NCI-H146 treated with DMSO at 0.1 percent for 48 hours (cell line): ENCODE data around the gene ATP1A2.

Source experiments
- DNase-seq: peaks from one replicate; lab custom pipeline; 2025; ENCODE audit not compliant: unreplicated experiment; lab: John Stamatoyannopoulos, UW

Gene ATP1A2

DNA sequence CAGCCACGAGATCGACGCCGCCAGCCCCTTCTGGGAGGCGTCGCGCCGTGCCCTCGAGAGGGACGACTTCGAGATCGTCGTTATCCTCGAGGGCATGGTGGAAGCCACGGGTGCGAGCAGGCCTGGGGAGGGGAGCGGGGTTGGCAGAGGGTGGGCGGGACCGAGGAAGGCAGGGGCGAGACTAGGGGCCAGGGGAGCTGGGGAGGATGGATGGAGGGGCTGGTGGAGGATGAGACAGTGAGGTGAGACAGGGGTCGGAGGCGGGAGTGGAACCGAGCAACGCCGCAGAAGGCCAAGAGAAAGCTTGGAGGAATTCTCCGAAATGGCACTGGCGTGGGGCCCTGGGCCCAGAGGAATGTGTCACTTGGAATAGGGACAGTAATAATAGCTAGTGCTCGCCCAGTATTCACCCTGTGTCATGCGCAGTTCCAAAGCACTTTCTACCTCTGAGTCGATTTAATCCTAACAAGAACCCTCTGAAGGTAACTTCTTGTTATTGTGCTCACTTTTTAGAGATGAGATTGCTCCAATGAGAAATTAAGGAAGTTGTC, 30.7 kb upstream of the ATP1A2 start:
- no peak for DNase-seq

DNA sequence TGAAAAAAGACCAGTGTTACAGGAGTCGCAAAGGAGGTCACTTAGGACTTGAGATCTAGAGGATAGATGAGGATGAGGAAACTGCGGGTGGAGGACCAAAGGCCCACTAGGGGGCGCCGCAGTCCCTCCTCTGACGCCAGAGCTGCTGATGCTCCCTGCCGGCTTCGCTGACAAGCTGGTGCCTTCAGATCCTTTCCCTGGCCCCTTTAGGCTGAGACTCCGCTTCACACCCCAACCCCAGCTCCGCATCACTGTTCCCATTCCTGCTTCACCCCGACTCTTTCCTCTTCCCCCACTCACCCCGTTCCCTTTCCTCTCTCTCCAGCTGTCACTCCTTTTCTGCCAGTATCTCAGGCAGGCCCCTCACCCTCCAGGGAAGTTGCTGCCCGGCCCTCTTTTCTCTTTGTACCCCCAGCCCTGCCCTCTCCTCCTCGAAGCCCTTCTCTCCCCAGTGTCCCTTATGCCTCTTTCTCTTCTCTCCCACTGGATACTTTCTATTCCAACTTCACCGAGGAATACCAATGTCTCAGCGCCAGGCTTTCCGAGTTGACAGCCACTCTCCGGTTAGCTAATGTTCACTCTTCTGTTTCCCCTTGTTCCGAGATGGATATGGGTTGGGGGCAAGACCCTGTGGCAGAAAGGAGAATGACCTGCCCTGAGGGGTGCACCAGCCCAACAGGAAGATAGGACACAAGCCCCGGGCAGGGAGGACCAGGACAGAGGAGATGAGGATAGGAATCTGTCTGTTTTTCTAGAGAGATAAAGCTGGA, 29.7 kb upstream of the ATP1A2 start:
- peak; percentile 52 for DNase-seq

- no peak for DNase-seq
Measured at GRCh38 chr1:160086456-160086892, 29.1 kb upstream of the ATP1A2 start.

DNA sequence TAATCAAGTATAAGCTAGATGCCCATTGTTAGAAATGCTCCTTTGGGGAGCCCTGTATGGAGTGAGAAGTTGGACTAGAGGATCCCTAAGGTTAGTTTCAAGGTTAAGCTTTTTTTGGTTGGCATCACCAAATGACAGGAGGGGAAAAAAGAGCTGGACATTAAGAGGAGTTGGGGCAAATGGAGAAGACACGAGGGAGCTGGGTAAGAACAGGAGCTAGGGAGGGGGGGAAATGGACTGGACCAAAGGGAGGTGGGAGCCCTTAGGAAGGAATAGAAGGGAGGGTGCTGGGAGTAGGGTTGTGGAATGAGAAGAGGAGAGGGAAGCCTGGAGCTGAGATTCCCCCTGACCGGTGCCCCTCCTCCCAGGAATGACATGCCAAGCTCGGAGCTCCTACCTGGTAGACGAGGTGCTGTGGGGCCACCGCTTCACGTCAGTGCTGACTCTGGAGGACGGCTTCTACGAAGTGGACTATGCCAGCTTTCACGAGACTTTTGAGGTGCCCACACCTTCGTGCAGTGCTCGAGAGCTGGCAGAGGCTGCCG, 28.4 kb upstream of the ATP1A2 start:
- DNase-seq = no peak

GRCh38 chr1:160089883-160090282, 25.7 kb upstream of the ATP1A2 start:
- DNase-seq = no peak

GRCh38 chr1:160090760-160091159, 24.8 kb upstream of the ATP1A2 start:
- DNase-seq = no peak

DNA sequence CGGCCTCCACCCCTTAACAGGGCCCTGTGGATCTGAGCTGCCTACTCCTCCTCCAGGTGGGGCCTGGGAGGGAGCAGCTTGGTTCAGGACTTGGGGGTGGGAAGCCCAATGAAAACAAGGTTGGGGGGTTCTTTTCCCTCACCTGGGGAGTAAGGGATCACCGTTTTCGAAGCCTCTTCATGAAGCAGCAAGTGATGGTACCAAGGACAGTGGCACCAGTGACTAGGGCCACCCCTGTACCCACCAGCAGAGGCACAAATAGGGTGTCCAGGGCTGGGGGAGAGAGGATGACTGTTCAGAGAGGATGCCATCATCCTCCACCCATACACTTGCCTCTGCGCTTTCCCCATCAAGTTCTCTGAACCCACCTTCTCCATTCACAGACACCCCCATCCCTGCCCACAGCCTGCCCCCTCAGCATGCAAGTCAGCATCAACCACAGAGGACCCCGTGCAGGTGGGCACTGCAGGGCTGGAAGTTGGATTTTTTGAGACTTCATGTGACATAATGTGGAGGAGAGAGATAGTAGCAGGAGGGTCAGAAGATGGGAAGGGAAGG, 23.8 kb upstream of the ATP1A2 start:
- no peak for DNase-seq

- no peak for DNase-seq
Measured at GRCh38 chr1:160092366-160093068, 23.0 kb upstream of the ATP1A2 start.

GRCh38 chr1:160093069-160093395, 22.5 kb upstream of the ATP1A2 start:
- DNase-seq = no peak

DNA sequence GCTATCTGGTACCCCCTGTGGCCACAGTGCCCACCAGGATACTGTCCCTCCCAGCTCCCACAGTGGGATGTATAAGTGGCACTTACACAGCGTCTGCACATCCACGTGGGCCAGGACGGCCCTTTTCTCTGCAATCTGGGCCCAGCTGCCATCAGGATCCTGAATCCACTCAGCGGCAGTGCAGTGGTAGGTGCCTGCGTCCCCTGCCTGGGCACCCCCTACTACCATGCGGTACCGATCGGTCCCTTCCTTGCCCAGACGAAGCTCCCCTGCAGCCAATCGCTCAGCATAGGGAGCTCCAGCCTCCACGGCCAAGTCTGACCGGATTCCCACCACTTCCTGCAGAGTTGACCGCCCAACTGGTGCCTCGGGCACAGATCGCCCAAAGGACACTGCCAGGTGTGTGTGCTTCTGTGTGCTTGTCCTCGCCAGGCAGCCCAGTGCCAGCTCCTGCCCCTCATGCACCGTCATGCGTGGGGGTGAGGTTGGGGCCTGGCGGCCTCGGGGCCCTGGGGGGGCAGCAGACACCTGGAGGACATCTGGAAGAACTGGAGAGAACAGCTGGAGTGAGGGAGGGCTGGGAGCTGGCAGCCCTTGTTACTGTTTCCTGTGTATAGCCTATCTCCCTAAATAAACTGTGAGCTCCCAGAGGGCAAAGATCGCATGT, 21.8 kb upstream of the ATP1A2 start:
- no peak for DNase-seq

DNA sequence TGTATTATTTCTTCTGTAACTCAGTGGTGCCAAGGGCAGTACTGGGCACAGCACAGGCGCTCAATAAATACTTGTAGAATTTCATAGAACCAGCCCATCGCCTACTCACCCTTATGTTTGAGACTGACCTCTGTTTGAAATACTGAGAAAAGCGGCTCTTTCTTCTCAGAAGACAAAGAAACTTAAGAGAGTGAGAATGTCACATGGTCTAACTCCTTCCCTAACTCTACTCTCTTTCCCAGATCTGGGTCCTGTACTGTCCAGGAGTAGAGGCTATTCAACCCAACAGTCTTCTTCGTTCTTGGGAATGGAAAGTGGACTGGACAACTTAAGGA, 21.3 kb upstream of the ATP1A2 start:
- no peak for DNase-seq

- no peak for DNase-seq
Measured at GRCh38 chr1:160094806-160095205, 20.8 kb upstream of the ATP1A2 start.

DNA sequence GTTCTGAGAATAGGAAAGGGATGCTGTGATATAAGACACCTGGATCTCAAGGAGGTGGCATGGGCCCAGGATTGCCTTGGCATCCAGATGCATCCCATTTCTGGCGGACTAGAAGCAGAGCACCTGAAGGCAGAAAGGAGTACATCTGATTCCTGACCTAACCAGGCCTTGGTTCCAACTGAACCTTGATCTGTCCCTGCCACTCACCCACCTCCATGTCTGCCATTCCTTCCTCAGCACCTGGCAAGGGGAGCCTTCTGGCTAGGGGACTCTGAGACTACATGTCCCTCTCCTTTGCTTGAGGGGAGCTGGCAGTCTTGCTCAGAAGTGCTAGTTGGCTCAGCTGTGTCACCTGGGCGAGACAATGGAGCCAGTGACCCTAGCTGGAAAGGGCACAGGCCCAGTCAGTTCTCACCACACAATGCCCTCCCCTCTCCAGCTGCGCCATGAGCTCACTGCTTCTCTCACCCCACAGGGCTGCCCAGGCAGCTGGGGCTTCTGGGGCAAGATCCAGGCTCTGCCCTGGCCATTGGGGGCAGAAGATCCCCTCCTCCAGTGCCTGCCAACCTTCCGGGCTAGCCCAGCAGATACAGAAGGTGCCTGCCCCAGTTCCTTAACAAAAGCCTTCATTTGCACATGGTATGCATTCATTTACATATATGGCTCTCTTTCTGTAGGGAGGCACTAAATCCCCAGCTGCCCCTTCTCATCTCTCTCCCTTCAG, 20.0 kb upstream of the ATP1A2 start:
- peak; percentile 19 for DNase-seq

DNA sequence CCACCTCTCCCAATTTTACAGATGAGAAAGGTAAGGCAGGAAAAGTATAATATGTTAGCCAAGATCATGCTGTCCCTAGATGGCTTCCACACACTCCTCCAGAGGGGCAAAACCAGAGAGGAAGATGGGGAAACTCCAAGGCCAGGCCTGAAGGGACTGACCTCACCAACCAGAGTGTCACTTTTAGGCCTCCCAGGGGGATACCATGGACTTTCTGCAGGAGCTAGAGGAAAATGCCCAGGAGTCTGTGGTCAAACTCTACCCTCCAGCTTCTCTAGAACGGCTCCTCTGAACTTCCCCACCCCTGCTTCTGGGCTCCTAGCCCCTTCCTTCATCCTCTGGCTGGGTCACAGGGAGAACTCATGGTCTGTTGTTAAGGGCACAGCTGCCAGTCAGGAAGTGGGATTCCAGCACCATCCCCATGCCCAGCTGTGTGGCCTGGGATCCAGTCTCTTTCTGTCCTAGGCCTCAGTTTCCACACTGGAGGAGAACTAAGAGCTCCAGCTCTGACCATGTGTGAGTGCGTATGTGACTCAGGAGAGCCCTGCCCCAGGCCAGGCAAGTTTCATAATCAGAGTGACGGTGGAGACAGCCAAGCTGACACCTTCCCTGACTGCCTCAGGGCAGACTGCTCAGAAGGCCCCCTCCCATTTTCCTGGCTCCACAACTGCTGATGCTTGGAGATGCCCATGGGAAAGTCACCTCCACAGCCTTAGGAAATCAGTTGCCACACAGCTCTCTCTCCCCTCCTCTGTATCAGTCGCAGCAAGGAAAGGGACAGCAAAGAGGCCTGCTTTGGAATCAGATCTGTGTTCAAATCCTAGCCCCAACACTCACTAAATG, 19.1 kb upstream of the ATP1A2 start:
- no peak for DNase-seq

GRCh38 chr1:160097151-160097910, 18.2 kb upstream of the ATP1A2 start:
- DNase-seq = no peak

DNA sequence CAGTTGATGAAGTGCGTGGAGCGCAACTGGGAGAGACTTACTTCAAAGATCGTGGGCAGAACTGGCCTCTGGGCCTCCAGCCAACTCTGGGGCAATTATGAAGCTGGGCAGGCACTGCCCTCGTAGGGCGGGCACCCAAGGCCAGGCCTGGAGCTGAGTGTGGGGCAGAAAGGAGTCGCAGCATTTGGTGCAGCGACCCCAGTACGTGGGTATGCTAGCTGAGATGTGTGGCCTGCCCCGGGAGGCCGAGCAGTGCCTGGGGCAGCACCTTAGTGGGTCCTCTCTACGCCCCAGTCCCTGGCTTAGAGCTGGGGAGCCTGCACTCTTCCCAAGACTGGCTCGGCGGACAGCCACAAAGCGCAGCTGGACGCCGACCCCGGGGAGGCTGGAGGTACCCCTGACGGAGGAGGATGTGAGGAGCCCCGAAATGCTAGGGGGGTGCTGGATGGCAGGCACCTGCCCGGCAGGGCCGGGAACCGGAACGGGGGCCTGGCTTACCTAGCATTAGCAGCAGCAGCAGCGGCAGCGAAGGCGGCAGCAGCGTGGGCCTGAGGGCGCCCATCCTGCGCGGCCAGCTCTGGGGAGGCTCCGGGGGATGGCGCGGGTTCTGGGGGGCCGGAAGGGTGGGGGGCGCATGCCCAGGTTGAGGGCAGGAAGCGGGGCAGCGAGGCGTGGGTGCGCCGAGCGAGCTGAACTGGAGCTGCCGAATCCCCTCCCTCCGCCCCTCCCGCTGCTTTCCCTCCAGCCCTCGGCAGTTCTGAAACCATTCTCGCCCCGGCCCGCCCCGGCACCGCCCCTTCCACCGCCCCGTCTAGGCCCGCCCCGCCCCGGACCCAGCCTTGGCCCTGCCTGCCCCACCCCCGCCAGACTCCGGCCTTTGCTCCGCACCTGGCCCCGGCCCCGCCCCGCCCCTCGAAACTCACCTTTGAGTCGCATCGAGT, 17.4 kb upstream of the ATP1A2 start, which contains the start of gene IGSF8:
Gene IGSF8 (minus strand): TSS at position 709 of the 941 bp plus-strand sequence. CDS start 147 bp downstream, at position 562.
- peak; percentile 84 for DNase-seq

DNA sequence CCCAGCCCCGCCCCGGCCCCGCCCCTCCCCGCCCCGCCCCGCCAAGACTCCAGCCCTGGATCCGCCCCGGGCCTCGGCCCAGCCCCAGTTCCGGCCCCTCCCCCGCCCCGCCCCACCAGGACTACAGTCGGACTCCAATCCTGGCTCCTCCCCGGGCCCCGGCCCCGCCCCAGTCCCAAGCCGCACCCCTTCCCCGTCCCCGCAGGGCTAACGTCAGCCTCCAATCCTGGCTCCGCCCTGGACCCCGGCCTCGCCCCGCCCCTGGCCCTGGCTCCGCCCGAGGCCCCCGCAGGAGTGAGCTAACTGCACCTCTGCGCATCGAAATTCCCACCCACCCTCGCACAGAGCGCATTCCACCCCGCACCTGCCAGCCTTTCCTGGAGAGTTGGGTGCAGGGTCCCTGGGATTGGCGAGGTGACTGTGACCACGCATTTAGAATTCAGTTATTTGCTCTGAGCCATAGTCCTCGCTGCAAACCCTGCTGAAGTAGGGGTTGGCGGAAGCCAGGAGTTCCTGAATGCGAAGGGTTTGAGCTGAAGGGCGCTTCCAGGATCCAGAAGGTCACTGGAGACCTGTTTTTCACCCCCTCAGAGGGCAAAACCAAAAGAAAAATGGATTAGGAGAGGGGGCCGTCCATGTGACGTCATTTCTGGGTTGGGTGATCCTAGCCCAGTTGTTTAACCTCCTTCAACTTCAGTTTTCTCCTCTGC, 16.6 kb upstream of the ATP1A2 start:
- DNase-seq = peak; percentile 84
